ENCODE measurements around the gene TSPAN31. TPM values are rescaled to one million over a fixed set of nuclear protein-coding genes. Genes with fewer than 3 reads are reported as not detected.

Gene TSPAN31
- total and polyA plus RNA-seq, 9 of the 15 experiments (the other 6 are each of a cell fraction or from before 2014, with no cell fraction given): 11.3 to 26.4 (median 14.3) TPM

DNA sequence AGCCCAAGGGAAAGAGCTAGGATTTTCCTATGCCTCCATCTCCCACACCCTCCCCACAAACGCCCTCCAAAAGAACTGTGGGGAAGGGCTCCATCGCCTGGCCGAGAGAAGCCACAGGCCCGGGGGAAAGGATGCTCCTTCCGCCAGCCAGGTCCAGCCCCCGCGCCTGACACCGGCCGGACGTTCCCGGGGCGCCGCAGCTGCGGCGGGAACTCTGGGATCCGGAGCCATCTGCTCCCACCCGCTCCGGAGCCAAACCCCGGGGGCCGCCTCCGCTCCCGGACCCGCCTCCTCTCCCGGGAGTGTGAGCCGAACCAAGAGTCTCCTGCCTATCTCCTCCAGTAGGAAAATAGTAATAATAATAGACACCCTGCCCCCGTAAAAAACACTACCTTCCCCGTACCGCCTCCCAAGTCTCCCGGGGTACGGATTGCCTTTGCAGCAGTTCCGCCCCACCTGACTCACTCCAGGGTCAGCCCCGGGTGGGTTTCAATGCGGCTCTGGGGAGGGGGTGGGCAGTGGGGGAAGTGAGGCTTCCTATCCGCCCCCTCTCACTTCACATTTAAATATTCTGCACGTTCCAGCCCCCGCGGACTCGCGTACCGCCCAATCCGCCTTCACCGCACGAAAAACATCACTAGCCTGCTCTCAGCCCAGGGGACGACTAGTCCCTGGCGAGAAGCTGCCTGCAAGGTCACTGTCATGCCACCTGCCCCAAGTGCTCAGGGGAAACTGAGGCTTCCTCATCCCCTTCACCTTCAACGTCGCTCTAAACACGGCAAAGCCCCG, 8.7 kb upstream of the TSPAN31 start (continued):
- TF ChIP-seq RBM34 (IDR thresholded peaks at IDR 0.05; ENCODE audit: borderline replicate concordance, insufficient read depth, low read length) (no peak), BMI1 (IDR thresholded peaks at IDR 0.05; ENCODE audit: low read length) (no peak), KAT2B (IDR thresholded peaks at IDR 0.05; ENCODE audit: low read depth, low read length) (no peak), CREM (IDR thresholded peaks at IDR 0.05; ENCODE audit: low read depth) (peak; percentile 23; the same call in 1 of the 2 replicates), EGR1 (conservative IDR thresholded peaks at IDR 0.05) (peak; percentile 76), HCFC1 (IDR thresholded peaks at IDR 0.05; ENCODE audit: low read depth, low read length) (no peak)
- TF ChIP-seq, protein P1, sequence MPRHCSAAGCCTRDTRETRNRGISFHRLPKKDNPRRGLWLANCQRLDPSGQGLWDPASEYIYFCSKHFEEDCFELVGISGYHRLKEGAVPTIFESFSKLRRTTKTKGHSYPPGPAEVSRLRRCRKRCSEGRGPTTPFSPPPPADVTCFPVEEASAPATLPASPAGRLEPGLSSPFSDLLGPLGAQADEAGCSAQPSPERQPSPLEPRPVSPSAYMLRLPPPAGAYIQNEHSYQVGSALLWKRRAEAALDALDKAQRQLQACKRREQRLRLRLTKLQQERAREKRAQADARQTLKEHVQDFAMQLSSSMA (CRISPR knock-in tag; IDR thresholded peaks at IDR 0.05): no peak
- TF ChIP-seq, protein P2, sequence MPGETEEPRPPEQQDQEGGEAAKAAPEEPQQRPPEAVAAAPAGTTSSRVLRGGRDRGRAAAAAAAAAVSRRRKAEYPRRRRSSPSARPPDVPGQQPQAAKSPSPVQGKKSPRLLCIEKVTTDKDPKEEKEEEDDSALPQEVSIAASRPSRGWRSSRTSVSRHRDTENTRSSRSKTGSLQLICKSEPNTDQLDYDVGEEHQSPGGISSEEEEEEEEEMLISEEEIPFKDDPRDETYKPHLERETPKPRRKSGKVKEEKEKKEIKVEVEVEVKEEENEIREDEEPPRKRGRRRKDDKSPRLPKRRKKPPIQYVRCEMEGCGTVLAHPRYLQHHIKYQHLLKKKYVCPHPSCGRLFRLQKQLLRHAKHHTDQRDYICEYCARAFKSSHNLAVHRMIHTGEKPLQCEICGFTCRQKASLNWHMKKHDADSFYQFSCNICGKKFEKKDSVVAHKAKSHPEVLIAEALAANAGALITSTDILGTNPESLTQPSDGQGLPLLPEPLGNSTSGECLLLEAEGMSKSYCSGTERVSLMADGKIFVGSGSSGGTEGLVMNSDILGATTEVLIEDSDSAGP (CRISPR knock-in tag; IDR thresholded peaks at IDR 0.05): no peak
- TF ChIP-seq, protein P3, sequence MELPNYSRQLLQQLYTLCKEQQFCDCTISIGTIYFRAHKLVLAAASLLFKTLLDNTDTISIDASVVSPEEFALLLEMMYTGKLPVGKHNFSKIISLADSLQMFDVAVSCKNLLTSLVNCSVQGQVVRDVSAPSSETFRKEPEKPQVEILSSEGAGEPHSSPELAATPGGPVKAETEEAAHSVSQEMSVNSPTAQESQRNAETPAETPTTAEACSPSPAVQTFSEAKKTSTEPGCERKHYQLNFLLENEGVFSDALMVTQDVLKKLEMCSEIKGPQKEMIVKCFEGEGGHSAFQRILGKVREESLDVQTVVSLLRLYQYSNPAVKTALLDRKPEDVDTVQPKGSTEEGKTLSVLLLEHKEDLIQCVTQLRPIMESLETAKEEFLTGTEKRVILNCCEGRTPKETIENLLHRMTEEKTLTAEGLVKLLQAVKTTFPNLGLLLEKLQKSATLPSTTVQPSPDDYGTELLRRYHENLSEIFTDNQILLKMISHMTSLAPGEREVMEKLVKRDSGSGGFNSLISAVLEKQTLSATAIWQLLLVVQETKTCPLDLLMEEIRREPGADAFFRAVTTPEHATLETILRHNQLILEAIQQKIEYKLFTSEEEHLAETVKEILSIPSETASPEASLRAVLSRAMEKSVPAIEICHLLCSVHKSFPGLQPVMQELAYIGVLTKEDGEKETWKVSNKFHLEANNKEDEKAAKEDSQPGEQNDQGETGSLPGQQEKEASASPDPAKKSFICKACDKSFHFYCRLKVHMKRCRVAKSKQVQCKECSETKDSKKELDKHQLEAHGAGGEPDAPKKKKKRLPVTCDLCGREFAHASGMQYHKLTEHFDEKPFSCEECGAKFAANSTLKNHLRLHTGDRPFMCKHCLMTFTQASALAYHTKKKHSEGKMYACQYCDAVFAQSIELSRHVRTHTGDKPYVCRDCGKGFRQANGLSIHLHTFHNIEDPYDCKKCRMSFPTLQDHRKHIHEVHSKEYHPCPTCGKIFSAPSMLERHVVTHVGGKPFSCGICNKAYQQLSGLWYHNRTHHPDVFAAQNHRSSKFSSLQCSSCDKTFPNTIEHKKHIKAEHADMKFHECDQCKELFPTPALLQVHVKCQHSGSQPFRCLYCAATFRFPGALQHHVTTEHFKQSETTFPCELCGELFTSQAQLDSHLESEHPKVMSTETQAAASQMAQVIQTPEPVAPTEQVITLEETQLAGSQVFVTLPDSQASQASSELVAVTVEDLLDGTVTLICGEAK (IDR thresholded peaks at IDR 0.05): peak; percentile 44; the same call in 1 of the 2 replicates
- TF ChIP-seq, protein P3 (CRISPR knock-in tag; IDR thresholded peaks at IDR 0.05): no peak

Data from K562 (cell line).